Activated B cell treated with CpG ODN at 0.5 μM for 24 hours (primary cell): ENCODE data around the gene TRRAP. TPM values are rescaled to one million over a fixed set of nuclear protein-coding genes. Genes with fewer than 3 reads are reported as not detected.
A peak's percentile ranks its signal among the peaks of the same experiment; 100 is the strongest.

Source experiments
- ATAC-seq: fragments of 200-7000 bp; cut with Tn5 transposase; one replicate; pipeline ENCODE4 v1.10.0; 2021; ENCODE audit warnings: low read depth, mild to moderate bottlenecking, moderate library complexity
- CTCF ChIA-PET: fragments of 350-600 bp; sonication (Branson Sonifier 250); formaldehyde crosslinking; loops from one replicate; lab custom pipeline; 2021; ENCODE audit warnings: antibody characterized with exemption; lab: Charles Lee
- POLR2A ChIA-PET: fragments of 350-600 bp; sonication (Branson Sonifier 250); formaldehyde crosslinking; loops from one replicate; lab custom pipeline; 2021; ENCODE audit warnings: antibody characterized with exemption; lab: Charles Lee
- DNase-seq: peaks from one replicate; pipeline ENCODE4 v3.0.0; 2022
- H3K27ac Mint-ChIP-seq: one replicate; pipeline ENCODE4 v1.8.0; 2020; ENCODE audit warnings: mixed read lengths
- H3K27me3 Mint-ChIP-seq: one replicate; pipeline ENCODE4 v1.8.0; 2021; ENCODE audit warnings: mixed read lengths
- H3K36me3 Mint-ChIP-seq: one replicate; pipeline ENCODE4 v1.8.0; 2021; ENCODE audit warnings: low read depth, mixed read lengths
- H3K4me1 Mint-ChIP-seq: one replicate; pipeline ENCODE4 v1.8.0; 2021; ENCODE audit warnings: mixed read lengths
- H3K4me3 Mint-ChIP-seq: one replicate; pipeline ENCODE4 v1.8.0; 2020; ENCODE audit warnings: mild to moderate bottlenecking, mixed read lengths
- H3K9me3 Mint-ChIP-seq: one replicate; pipeline ENCODE4 v1.8.0; 2020; ENCODE audit warnings: mixed read lengths
- CTCF ChIP-seq: fragments of 200-600 bp; IDR thresholded peaks from one replicate; pipeline ENCODE4 v1.8.0; 2022; ENCODE audit warnings: antibody characterized with exemption, mild to moderate bottlenecking
- intact Hi-C: fragments of 100-400 bp; cut with micrococcal nuclease; formaldehyde crosslinking; loops from one replicate; pipeline ENCODE4 v1.15.1; 2024
- total RNA-seq: library from RNA; stranded (reverse); gene quantifications from 2 replicates; pipeline ENCODE4 v1.2.3, GENCODE V29; 2022

The TRRAP gene
- total RNA-seq, 1 donor from 2014 or later: 77.9 TPM

DNA sequence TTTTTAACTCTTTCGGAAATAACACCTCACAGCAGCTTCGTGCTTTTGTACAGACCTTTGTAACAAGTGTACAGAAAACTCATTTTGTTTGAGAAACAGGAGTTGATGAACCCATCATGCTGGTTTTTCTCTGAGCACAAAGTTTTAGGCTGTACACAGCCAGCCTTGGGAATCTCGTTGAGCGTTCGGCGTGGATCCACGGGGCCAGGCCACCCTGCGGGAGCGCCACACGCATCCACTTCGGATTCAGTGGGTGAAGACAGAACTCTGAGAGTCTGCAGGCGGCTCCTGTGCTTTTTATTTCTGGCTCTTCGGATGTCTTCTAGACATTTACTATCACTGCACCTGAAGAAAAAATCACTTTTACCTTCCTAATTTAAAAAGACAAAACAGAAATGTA is 134.4 kb downstream of the TRRAP start:
- Mint-ChIP-seq H3K9me3 (no peaks in the 10 kb centered on the region), H3K27me3 (no peaks in the 10 kb centered on the region), H3K4me3 (no peak overlapping the region), H3K4me1 (peaks cover 7% of the 10 kb centered on the region), H3K36me3 (peaks cover 85% of the 10 kb centered on the region), H3K27ac (no peak overlapping the region)
- ChIA-PET POLR2A (no interaction called here), CTCF (no interaction called here)
- no peak for TF ChIP-seq CTCF
- DNase-seq: no peak
- intact Hi-C loops: no loop called here
- ATAC-seq: no peak

DNA sequence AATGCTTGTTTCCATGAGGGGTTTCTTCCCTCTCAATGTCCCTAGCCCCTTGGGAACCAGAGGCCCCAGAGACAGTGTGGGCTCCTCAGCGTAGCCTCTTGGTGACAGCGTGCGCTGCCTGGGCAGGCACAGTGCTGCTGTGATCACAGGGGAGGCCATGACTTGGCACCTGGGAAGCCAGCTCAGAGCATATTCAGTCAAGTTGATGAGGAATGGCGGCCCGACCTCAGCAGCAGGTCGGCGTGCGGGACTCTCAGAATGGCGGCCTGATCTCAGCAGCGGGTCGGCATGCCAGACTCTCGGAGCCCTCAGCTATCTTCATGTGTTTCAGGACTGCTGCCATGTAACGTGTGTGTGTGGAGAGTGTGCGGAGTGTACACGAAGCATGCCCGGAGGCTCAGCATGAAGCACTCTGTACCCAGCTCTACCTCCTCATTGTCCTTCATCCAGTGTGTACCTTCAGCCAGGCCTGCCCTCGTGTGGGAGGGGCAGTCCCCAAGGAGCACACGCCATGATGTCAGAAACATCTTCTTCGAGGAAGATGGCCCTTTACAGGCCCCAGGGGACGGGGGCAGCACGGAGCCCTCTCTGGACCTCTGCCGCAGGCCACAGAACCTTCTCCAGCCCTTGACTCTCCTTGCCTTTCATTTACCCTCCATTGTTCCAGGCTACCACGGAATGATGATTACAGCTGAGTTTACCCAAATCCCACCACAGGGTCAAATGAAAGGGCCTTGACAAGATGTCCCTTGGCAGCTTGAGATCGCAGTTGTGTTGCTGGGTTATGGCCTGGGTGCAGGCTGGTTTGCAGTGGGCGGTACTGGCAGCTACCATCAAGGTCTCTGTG is 135.2 kb downstream of the TRRAP start:
- no peaks in the 10 kb centered on the region for H3K27me3 Mint-ChIP-seq
- H3K4me1 Mint-ChIP-seq: peaks cover 7% of the 10 kb centered on the region
- CTCF ChIA-PET: no interaction called here
- no peaks in the 10 kb centered on the region for H3K9me3 Mint-ChIP-seq
- no peak for ATAC-seq
- H3K27ac Mint-ChIP-seq: no peak overlapping the region
- POLR2A ChIA-PET: interaction anchor here (0.6 kb wide), 1 partner anchor 905 kb away, joined by 5 read pairs; no protein-coding TSS in a partner anchor
- H3K4me3 Mint-ChIP-seq: no peak overlapping the region
- peaks cover 80% of the 10 kb centered on the region for H3K36me3 Mint-ChIP-seq
- DNase-seq: no peak
- no peak for TF ChIP-seq CTCF
- intact Hi-C loops: no loop called here

DNA sequence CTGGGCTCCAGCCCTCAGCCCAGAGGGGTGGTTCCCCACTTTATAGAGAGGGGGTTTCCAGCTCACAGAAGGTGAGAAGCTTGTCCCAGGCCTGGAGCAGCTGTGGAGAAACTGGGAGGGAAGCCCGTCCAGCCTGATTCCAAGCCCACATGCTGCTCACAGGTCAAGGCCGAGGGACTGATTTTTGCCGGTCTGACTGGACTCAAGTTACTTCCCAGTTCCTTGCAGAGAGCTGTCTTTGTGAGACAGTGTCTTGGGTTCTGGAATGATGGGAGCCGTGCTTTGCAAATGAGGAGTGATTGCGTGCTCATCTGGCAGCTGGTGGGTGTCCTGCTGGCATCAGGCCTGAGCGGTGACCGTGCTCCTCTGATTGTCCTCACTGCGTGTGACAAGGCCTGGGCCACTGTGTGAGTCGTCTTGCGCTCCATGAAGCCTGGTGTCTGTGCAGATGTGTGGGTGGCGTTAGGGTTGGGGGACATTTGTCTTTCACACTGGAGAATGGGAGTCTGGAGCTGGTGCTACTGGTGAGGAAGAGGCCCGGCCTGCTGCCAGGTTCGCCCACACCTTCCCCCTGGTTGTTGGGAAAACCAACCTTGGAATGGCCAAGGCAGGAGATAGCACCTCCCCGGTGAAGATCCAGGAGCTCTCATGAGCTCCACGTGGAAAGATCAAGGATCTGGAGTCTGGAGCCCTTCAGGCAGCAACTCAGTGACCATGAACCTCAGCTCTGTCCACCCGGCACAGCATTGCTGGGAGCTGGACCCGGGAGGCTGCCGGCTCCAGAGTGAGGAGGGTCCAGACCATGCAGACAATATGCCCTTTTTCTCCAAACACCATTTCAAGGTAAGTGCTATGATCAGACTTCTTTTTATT is 136.0 kb downstream of the TRRAP start:
- ChIA-PET POLR2A (interaction anchor here (0.5 to 0.6 kb wide), 2 partner anchors 11 to 905 kb away, joined by 3 to 5 read pairs; no protein-coding TSS in a partner anchor), CTCF (no interaction called here)
- H3K36me3 Mint-ChIP-seq: peaks cover 79% of the 10 kb centered on the region
- H3K4me3 Mint-ChIP-seq: no peak overlapping the region
- ATAC-seq (no peak), DNase-seq (no peak)
- no peaks in the 10 kb centered on the region for H3K9me3 Mint-ChIP-seq
- peaks cover 7% of the 10 kb centered on the region for H3K4me1 Mint-ChIP-seq
- H3K27ac Mint-ChIP-seq: no peak overlapping the region
- TF ChIP-seq CTCF: no peak
- H3K27me3 Mint-ChIP-seq: no peaks in the 10 kb centered on the region
- intact Hi-C loops: no loop called here

GRCh38 chr7:99016196-99016595 is 137.9 kb downstream of the TRRAP start:
- CTCF ChIA-PET: no interaction called here
- no peaks in the 10 kb centered on the region for H3K27me3 Mint-ChIP-seq

More at GRCh38 chr7:99016196-99016595, 137.9 kb downstream of the TRRAP start:
- Mint-ChIP-seq H3K36me3 (peaks cover 76% of the 10 kb centered on the region), H3K4me1 (peaks cover 7% of the 10 kb centered on the region), H3K27ac (no peak overlapping the region), H3K9me3 (no peaks in the 10 kb centered on the region), H3K4me3 (no peak overlapping the region)
- ATAC-seq: peak; percentile 75
- intact Hi-C loops: no loop called here
- TF ChIP-seq CTCF: no peak
- POLR2A ChIA-PET: interaction anchor here (0.6 kb wide), 1 partner anchor 75 kb away, joined by 4 read pairs; no protein-coding TSS in a partner anchor
- DNase-seq: no peak
